Measurements from ENCODE around the gene SRGAP2. TPM values are rescaled to one million over a fixed set of nuclear protein-coding genes. Genes with fewer than 3 reads are reported as not detected.
"Not testable (repeated sequence)": the region's sequence is repeated elsewhere in the genome, so short reads cannot be mapped to it uniquely, and the experiment has no call there.

The SRGAP2 gene
- total RNA-seq, 1 experiment from 2014 or later, result 75.0 TPM

- H3K36me3 ChIP-seq (ENCODE audit: control insufficient read depth, insufficient read depth, low read length); DNase-seq (ENCODE audit: low read depth, low spot score); H3K9me3 ChIP-seq (ENCODE audit: control insufficient read depth, insufficient read depth, low read depth, low read length); intact Hi-C loops (cut with micrococcal nuclease; ENCODE audit: unreplicated experiment); H3K4me1 ChIP-seq (ENCODE audit: control insufficient read depth, insufficient read depth, low read length); H3K4me3 ChIP-seq (ENCODE audit: low read depth in 2 of 2, low read length in 2 of 2); in situ Hi-C loops (cut with HindIII; ENCODE audit: low pct_unique_long_range_greater_than_20kb, low sequenced_read_pairs); H3K27ac ChIP-seq (ENCODE audit: low read length); BruUV-seq (replicated peaks); CTCF ChIA-PET; POLR2A ChIA-PET; H3K27me3 ChIP-seq (ENCODE audit: control insufficient read depth, insufficient read depth, low read length): not testable (repeated sequence)
- ATAC-seq, result peak; percentile 85
- TF ChIP-seq CTCF (IDR thresholded peaks at IDR 0.05), result peak; percentile 32
These were observed 29.0 kb upstream of the SRGAP2 start for GRCh38 chr1:206174182-206174868.

GRCh38 chr1:206175459-206176113 lies 27.8 kb upstream of the SRGAP2 start:
- H3K36me3 ChIP-seq (ENCODE audit: control insufficient read depth, insufficient read depth, low read length); H3K4me1 ChIP-seq (ENCODE audit: control insufficient read depth, insufficient read depth, low read length); intact Hi-C loops (cut with micrococcal nuclease; ENCODE audit: unreplicated experiment); H3K27ac ChIP-seq (ENCODE audit: low read length); H3K4me3 ChIP-seq (ENCODE audit: low read depth in 2 of 2, low read length in 2 of 2); DNase-seq (ENCODE audit: low read depth, low spot score); in situ Hi-C loops (cut with HindIII; ENCODE audit: low pct_unique_long_range_greater_than_20kb, low sequenced_read_pairs); CTCF ChIA-PET; H3K27me3 ChIP-seq (ENCODE audit: control insufficient read depth, insufficient read depth, low read length); BruUV-seq (replicated peaks); ATAC-seq; H3K9me3 ChIP-seq (ENCODE audit: control insufficient read depth, insufficient read depth, low read depth, low read length); POLR2A ChIA-PET: not testable (repeated sequence)

DNA sequence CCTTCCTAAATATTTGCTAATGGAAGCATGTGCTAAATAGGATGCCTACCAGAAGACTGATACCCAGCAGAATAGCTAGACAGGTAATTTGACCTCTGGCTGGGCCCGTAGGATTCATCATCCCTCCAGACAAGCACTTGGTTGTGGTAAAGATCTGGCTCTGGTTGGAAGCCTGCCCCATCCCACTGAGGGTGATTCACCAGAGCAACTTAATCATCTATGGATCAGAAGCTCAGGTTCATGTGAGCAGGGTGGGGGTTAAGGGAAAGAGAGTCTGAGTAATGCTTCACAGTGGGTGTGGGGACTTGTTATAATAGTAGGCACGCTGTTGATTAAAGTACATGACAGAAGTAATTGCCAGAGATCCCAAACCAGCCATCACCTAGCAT lies 27.2 kb upstream of the SRGAP2 start:
- H3K4me3 ChIP-seq (ENCODE audit: low read depth in 2 of 2, low read length in 2 of 2); intact Hi-C loops (cut with micrococcal nuclease; ENCODE audit: unreplicated experiment); ATAC-seq; POLR2A ChIA-PET; BruUV-seq (replicated peaks); H3K27ac ChIP-seq (ENCODE audit: low read length); H3K27me3 ChIP-seq (ENCODE audit: control insufficient read depth, insufficient read depth, low read length); DNase-seq (ENCODE audit: low read depth, low spot score); in situ Hi-C loops (cut with HindIII; ENCODE audit: low pct_unique_long_range_greater_than_20kb, low sequenced_read_pairs); H3K36me3 ChIP-seq (ENCODE audit: control insufficient read depth, insufficient read depth, low read length); H3K4me1 ChIP-seq (ENCODE audit: control insufficient read depth, insufficient read depth, low read length); H3K9me3 ChIP-seq (ENCODE audit: control insufficient read depth, insufficient read depth, low read depth, low read length); CTCF ChIA-PET: not testable (repeated sequence)

DNA sequence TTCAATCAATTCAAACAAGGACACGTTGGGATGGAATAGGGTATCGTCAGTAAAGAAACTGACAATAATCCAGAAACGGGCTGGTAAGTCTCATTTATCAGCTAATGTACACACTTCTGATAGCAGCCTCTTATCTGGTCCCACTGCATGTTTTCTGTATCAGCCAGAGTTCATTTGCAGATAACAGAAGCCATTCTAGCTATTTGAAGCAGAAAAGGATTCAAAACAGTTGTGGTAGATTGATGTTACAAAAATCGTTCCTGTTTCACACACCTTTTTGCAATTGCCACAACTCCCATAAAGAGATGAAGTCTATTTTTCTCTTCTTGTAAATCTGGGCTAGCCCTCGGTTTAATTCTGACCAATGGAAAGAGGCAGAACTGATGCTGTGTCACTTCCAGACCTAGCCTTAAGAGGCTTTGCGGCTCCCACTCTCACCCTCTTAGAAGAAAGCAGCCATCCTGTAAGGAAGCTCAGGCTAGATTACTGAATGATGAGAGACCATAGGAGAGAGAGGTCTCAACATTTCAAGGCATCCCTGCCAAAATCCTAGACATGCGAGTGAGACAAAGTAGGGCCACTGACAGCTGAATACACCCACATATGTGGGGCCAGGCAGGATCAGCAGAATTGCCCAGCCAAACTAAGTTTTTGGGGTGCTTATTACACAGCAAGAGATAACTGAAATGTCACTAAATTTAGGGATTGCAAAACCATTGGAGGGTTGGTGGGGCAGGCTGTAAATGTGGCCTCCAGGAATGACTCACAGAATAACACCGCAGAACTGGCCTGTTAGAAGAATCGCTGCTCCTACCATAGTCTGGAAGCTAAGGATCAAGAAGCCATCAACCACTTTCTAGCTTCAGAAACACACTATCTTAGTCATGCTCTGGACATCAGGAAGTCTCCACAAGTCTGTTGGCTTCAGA lies 25.0 kb upstream of the SRGAP2 start:
- H3K36me3 ChIP-seq (ENCODE audit: control insufficient read depth, insufficient read depth, low read length); H3K27ac ChIP-seq (ENCODE audit: low read length); ATAC-seq; DNase-seq (ENCODE audit: low read depth, low spot score); H3K4me3 ChIP-seq (ENCODE audit: low read depth in 2 of 2, low read length in 2 of 2); POLR2A ChIA-PET; H3K27me3 ChIP-seq (ENCODE audit: control insufficient read depth, insufficient read depth, low read length); H3K9me3 ChIP-seq (ENCODE audit: control insufficient read depth, insufficient read depth, low read depth, low read length); H3K4me1 ChIP-seq (ENCODE audit: control insufficient read depth, insufficient read depth, low read length); CTCF ChIA-PET; BruUV-seq (replicated peaks); intact Hi-C loops (cut with micrococcal nuclease; ENCODE audit: unreplicated experiment); in situ Hi-C loops (cut with HindIII; ENCODE audit: low pct_unique_long_range_greater_than_20kb, low sequenced_read_pairs): not testable (repeated sequence)

DNA sequence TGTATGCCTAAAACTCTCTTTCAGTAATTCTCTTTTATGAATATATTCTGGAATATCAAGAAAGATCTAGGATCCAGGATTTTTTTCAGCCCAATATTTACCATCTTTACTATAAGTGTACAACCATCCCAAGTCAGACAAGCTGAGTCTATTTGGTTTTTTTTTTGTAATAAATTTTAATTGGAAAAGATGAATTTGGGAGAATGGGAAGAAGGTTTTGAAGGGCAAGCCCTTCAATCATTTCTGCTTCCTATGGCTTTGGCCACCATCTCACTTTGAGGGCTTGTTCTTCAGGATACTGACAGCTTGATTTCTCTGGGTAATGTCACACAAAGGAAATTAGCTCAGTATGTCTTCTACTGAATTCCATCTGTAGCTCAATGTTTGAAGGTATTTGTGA lies 23.7 kb upstream of the SRGAP2 start:
- ATAC-seq; DNase-seq (ENCODE audit: low read depth, low spot score); H3K9me3 ChIP-seq (ENCODE audit: control insufficient read depth, insufficient read depth, low read depth, low read length); H3K4me3 ChIP-seq (ENCODE audit: low read depth in 2 of 2, low read length in 2 of 2); POLR2A ChIA-PET; H3K36me3 ChIP-seq (ENCODE audit: control insufficient read depth, insufficient read depth, low read length); H3K4me1 ChIP-seq (ENCODE audit: control insufficient read depth, insufficient read depth, low read length); H3K27me3 ChIP-seq (ENCODE audit: control insufficient read depth, insufficient read depth, low read length); in situ Hi-C loops (cut with HindIII; ENCODE audit: low pct_unique_long_range_greater_than_20kb, low sequenced_read_pairs); H3K27ac ChIP-seq (ENCODE audit: low read length); BruUV-seq (replicated peaks); CTCF ChIA-PET; intact Hi-C loops (cut with micrococcal nuclease; ENCODE audit: unreplicated experiment): not testable (repeated sequence)

DNA sequence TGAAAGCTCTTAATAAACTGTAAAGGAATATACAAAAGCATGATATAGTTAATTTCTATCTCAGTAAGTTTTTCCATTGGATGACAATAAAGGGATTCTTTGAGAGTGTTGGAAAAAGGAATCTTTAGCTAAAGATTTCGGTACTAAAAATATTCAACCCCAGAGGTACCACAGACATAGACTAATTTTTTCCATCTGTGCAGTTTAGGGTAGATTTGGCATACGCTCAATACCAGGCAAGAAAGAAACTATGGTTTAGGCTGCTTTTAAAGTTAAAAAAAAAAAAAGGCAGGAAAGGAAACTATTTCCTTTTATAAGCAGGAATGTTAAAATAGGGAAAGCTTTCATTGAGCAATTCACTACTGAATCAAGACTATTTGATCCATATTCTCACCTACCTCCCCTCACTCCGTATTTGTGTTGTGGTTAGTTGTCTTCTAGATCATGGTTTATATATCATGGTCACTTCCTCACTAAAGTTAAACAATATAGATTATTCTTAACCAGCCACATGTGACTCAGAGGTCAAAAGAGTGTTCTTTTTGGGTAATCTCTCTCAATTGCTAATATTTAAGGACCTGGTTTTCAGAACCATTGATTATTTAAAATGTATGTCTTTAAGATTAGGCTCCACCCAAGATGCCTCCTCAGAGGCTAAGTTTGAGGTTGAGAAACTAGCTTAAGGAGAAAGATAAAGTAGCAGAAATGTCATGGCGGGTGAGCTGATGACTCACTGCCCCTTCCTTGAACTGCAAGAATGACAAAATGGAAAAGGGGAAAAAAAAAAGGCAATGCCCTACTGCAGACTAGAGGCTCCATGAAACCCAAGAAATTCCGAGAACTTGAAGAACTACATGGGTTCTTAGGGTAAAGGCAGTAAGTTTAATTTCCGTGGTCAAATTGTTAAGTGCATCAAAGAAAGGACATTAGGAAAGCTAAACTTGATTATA lies 20.7 kb upstream of the SRGAP2 start:
- in situ Hi-C loops (cut with HindIII; ENCODE audit: low pct_unique_long_range_greater_than_20kb, low sequenced_read_pairs); CTCF ChIA-PET; H3K4me1 ChIP-seq (ENCODE audit: control insufficient read depth, insufficient read depth, low read length); ATAC-seq; H3K4me3 ChIP-seq (ENCODE audit: low read depth in 2 of 2, low read length in 2 of 2); H3K27me3 ChIP-seq (ENCODE audit: control insufficient read depth, insufficient read depth, low read length); H3K36me3 ChIP-seq (ENCODE audit: control insufficient read depth, insufficient read depth, low read length); POLR2A ChIA-PET; DNase-seq (ENCODE audit: low read depth, low spot score); intact Hi-C loops (cut with micrococcal nuclease; ENCODE audit: unreplicated experiment); BruUV-seq (replicated peaks); H3K9me3 ChIP-seq (ENCODE audit: control insufficient read depth, insufficient read depth, low read depth, low read length); H3K27ac ChIP-seq (ENCODE audit: low read length): not testable (repeated sequence)

All from Panc1 (cell line).